ENCODE data around the gene CGNL1.

The CGNL1 gene

DNA sequence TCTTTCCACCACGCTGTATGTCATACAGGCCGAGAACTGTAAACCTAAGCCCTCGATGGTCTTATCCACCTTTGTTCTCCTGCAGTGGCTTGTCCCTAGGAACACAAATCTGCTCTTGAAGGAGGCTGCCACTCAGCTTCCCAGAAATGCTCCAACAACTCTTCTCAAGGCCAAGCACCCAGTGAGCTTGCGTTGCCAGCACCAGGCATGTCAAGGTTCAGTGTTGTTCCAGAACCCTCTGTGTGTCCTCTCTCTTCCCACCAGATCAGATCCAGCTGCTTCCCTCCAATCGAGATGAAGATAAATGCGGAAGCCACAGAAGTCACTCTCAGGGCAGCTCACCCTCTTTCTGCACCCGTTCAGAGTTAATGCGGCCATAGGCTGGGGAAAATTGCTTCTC is 204.1 kb downstream of the CGNL1 start:
- DNase-seq = no peak

DNA sequence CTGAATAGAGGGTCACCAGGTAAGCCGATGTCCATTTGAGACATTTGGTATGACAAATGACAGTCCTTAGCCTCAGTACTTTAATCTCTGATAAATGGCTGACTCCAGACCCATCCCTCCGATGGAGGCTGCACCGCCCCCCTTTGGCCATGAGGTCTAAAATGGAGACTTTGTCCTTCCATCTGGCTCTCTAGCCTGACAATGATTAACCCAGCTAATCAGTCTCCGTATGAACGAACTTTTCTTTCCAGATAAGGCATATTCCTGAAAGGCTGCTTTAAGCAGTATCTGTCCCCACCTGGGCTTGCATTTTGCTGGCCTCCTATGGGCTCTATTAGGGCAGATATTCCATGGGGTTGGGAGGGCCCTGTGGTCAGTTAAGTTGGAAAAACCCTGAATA is 204.6 kb downstream of the CGNL1 start:
- DNase-seq = no peak

DNA sequence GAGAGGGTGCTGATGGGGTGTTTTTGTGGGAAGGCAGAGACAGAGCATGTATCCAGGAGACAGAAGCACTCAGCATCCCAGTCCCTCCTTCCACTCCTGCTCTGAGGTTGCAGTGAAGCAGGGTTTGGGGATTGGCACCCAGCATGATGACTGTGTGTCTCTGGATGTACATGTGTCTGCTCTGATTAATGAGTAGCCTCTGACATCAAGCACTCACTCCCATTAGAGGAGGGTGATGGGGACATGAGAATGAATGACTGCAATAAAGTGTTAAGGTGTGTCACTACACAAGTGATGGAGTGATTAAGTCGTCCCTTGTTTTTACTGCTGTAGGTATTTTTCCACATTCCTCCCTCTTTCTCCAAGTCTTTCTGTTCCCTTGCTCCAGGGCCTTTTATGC is 205.8 kb downstream of the CGNL1 start:
- DNase-seq = no peak

DNA sequence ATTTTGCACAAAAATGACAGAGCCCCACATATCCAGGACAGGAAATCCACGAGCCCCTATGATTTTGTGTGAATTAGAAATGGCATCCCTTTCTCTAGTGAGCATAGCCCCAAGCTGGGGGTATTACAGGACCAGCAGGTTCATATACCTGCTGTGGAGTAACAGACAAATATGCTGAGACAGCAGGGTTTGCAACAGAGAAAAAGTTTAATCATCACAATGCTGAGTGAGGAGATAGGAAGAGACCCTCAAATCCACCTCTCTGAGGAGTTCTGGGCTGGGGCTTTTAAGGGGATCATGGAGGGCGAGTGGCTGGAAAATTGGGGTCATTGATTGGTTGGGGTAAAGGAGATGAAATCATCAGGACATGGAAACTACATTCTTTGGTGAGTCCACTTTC is 207.0 kb downstream of the CGNL1 start:
- no peak for DNase-seq

DNA sequence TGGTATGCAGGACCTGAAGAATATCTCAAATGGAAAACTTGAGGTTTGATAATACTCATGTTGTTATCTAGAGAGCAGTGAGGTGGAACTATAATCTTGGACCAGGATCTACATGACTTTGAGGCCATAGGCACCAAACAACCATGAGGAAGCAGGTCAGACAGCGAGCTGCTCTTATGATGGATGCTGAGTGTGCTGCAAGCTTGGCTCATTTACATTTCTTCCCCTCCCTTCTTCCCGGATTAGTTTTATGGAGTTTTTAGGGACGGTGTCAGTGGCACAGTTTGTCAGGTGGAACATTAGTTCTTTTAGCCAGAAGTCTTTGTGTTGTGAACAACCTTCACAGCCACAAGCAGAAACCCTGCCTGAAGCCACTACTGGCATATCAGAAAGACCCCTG is 207.4 kb downstream of the CGNL1 start:
- DNase-seq = no peak

DNA sequence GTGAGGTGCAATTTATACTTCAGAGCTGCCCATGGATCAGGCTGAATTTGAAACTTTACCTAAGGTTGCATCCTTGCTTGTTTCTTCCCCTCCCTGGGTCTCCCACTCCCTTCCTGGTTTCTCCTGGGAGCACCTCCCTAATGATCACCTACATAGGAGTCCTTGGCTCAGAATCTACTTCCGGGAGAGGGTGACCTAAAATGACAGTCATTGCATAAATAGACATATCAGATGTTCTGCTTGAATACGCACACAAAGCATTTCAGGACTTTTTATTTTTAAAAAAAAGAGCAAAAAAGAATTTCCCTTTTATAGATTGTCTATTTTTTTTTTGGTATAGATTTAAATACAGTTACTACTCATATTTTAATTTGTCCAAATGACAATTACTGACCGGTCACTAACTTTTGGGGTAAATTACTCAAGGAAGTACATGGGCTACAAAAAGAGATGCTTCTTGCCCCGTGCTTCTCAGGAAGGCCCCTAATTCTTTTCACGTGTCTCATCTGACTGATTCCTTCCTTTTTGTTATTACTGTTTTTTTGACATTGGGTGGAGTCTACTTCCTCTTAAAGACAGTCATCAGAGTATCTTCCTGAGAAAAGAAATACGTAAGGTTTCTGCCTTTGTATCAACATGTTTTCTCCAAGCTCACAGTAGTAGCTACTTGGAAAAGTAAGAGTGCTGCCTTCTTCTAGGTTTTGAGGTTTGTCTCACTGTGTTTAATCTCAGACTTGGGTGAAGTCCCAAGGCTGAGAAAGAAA is 210.5 kb downstream of the CGNL1 start:
- no peak for DNase-seq

DNA sequence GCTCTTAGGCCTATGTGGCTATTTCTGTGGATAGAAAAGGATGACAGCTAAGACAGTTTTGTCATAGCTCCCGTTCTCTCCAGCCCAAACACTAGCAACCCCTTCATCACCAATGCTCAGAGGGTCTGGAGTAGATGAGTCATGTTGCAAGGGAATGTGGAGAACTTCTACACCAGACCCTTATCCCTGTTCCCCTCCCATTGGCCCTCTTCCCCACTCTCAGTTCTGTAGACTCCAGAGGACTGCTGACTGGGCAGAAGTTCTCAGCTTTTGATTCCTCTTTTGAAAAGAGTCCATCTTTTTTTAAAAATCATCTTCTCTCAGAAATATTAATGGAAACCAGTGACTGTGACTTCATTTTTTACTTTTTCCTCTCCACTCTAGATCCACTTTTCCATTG is 213.0 kb downstream of the CGNL1 start:
- DNase-seq = no peak

DNA sequence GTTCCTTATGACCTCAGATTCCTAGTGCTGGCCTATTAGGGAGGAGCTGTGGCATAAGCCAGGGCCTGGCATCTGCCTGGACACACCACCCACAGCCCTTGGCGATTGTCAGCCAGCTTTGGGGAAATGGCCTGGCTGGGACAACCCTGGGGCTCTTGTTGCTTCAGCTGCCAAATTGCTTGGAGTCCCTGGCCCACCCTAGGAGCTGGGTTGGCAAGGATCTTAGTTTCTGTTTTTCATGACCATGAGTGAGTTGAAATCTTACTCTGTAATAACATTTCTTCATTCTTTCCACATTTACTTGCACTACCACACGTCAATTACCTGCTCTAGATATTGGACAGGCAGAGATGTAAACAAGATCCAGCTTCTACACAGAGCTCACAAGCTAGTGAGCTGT is 213.4 kb downstream of the CGNL1 start:
- DNase-seq = no peak

DNA sequence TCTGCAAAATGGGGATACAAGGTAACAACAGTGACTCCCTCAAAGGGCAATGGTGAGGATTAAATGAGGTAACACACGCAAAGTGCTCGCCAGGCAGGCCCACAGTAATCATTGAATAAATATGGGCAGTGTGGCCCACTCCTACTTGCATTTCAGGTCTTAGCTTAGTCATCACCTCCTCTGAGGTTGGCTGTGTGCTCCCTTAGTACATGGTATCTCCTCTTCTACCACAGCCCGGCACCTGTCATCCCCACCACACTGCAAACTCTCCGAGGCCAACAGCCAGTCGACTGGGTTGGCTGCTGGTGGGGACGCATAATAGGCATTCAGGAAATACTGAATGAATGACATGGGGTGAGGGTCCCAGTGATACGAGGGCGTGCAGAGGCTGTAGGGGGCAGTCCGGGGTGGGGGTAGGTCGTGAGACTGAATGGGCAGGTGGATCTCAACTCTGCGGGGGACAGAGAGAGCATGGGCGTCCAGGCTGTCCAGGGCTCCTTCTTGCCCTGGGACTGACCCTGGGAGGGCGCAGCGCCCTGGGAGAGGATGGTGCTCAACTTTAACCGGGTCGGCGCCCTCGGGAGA is 215.0 kb downstream of the CGNL1 start:
- DNase-seq = no peak

DNA sequence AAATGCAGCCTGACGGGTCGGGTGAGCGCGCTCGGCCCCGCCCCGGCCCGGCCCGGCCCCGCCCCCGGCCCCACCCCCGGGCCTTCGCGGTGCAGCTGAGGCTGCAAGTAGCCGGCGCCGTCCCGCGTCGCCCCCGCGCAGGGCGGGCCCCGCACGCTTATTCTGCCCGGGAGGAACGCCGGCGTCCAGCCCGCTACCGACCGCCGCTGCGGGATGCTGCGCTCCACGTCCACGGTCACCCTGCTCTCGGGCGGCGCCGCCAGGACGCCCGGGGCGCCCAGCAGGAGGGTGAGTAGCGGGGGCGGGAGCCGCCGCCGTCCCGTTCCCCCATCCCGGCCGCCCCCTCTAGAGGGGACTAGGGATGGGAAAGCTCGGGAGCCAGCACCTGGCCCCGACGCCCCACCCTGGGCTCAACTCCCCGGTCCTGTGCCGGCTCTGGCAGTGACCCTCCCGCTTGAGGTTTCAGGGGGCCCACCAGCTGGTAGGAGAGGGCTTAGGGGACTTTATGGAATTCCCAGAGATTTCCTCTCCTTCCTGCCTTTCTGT is 215.6 kb downstream of the CGNL1 start, which contains the start of gene MYZAP:
Gene MYZAP (plus strand): TSS at position 83 of the 546 bp plus-strand sequence. CDS start 131 bp downstream, at position 214.
- DNase-seq = peak; percentile 56

DNA sequence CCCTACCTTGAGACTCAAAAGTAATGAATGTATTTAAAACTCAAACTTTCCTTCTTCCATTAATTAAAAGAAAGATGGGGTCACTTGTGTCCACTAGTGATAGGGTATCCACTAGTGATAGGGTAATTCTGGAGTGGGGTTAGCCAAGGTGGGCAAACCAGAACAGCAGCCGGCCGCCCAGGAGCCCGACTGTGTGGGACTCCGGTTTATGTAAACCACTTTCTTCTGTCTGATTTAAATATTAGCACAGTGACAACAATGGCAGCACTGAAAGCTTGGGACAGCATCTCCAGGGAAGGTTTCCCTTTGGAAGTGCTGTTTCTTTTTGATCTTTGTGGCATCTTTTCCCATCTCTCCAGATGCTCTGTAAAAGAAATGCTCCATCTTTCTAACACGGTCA is 216.1 kb downstream of the CGNL1 start:
- DNase-seq = no peak

DNA sequence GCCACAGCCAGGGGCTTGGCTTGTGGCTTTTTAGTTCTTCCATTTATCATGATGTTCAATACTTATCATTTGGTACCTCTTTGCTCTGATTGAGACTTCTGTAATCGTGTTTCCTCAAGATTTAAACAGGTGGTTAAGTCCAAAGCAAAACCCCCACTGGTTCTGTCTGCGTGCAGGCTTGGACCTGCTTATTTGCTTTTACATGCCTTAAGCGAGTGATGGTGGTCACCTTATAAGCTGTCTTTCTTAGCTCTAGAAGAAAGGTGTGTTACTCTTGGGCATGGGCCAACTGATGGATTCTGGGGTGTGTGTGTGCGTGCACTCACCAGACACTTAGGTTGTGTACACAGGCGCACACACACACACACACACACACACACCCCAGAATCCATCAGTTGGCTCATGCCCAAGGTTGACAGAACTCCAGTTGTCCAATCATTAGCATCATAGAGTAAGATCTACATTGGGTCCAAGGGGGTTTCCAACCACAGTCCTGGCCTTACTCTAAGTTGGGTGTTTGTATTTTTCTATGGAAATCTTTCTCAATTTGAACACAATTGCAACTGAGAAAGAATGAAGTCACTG is 216.6 kb downstream of the CGNL1 start:
- DNase-seq = no peak

DNA sequence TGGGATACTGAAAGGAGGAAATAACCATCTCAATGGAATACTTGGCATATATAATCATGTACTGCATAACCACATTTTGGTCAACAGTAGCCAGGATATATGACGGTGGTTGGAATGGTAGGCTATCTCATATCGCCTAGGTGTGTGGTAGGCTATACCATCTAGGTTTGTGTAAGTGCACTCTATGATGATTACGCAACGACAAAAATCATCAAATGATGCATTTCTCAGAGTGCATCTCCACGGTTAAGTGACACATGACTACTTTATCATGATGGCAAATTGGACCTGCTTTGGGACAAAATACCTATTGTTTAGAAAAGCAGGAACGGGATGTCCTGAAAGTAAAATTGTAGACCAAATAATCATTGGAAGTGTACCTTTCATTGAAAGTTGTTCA is 218.2 kb downstream of the CGNL1 start:
- no peak for DNase-seq

DNA sequence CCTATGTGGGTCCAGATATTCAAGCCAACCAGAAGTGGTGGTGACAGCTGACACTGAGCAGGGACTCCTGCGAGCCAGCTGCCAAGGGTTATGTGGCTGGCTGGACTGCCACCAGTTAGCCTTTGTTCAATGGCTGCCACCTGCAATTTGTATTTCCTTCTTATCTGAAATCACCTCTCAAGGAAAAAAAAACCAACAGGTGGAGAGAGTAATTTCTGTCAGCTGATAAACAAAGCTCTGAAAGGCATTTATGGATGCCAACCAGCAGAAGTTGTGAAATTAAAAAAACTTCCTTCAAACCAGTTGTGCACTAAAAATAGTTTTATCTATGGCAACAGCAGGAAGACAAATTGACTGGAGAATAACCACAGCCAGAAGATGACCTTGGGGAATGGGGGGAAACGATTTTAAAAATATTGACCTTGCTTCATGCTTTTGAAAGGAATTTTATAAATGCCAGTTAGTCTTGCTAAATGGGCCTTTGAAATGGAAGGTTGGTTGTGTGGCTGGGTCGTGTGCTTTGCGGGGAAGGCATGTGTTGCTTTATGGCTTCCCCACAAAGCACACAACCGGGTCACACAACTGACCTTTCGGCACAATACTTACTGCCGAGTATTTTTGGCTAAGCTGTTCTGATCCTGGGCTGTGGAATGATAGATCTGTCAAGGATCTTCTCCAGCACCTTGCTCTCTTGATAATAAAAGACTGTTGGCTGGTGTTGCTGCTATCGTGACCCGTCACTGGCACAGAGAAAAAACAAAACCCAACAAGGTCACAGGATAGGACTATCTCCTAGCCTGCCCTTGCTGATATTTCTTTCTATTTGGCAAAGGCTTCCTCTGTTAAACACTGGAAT is 218.9 kb downstream of the CGNL1 start:
- no peak for DNase-seq

DNA sequence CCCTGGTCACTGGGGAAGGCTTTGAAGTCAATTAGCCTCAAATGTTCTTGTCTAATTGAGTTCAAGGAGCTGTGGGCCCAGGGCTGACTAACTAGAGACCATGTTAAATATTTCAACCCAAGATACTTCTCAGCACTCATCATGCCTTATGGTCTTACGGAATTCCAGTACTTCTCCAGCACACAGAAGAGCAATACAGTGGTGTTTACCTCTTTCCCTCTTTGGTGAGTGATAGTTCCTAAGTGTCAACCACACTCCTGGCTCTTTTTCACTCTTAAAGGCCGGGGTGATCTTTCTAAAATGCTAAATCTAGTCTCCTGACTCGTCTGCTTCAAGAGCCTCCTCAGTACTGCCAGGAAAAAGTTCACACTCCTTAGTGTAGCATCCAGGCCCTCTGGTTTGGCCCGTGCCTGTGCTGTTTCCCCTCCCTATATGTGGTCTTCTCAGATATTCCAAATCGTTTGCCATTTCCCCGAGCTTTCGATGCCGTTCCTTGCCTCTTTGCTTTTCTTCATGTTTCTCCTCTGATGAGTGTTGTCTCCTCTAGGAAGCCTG is 220.1 kb downstream of the CGNL1 start:
- no peak for DNase-seq

DNA sequence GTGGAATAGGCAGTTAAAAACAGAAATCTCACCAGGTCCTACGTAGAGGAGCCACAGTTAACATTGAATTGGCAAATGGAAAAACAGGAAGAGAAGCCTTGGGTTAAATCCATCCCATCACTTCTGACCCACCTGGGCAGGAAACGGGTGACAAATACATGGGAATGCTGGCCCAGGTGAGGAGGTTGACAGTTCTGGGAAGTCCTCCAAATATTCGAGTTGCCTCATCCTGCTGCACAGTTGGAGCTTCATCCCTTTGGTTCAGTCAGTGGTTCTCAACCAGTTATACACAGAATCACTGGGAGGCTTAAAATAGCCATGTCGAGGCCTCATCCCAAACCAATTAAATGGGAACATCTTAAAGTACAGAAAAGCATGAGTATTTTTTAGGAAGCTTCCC is 220.7 kb downstream of the CGNL1 start:
- no peak for DNase-seq

DNA sequence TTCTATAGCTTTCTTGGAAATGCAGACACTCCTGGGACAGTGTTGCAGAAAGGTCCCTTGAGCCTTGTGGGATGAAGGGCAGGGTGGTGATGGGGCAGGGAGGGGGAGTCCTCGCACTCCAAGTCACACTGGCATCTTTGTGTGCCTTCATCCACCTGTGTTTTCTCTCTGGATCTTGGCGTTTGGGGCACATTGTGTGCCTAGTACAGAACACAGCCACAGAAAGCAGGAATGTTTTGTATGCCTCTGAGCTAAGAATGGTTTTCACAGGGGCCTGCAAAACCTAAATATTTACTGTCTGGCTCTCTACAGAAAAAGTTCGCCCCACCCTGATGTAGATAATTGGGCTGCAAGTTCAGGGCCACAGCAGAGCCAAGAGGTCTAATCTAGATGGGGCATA is 221.1 kb downstream of the CGNL1 start:
- DNase-seq = no peak

DNA sequence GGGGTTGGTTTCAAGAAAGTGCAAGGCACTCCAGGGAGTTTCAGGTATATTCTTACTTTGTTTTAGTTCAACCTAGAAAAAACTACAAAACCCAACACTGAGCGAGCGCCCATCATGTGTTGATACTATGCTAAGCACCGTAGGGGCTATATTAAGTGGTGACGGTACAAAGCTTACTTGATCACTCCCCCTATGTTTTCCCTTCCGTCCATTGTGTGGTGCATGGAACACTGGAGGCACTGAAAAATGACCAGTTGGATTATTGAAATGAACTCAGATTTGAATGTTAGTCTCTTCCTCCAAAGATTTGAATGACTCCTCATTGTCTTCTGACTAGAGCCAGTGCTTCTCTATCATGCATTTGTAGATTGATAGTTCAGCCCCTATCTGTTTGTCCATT is 222.0 kb downstream of the CGNL1 start:
- DNase-seq = no peak

DNA sequence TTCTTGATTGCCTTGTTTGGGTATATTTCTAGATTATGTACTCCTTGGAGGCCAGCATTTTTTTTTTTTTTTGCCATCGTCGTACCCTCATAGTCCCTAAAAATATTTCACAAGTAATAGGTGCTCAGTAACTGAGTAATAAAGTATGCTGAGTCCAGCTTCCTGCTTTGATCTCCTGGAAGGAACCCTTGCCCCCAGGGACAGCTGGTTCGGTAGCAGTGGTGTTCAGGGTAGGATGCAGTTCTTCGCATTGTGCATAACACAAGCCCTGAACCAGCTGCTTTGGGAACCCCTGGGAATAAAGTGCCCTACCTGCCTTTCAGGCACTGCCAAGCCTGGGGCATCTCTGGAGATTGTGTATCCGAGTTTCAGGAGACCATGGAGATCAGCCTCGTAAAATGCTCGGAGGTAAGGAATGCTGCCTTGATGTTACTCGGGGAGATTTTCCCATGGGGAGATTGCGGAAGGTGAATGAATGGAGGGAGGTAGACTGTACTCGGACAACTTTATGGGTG is 223.0 kb downstream of the CGNL1 start:
- no peak for DNase-seq

DNA sequence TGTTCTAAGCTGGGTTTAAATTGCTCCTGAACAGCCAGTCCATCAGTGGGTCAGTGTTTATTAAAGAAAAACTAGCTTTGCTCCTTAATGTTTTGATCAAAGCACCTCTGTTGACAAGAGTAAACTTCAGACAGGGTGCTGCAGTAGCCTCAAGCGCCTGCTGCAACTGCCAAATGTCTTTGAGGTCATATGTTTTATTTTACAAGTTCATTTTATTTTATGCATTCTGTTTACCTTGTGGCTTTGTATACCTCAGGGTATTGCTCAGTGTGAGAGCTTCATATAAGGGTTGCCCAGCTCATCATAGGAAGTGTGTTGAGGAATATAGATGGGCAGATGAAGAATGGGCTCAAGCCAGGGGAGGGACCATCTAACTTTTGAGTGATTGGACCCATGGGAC is 223.9 kb downstream of the CGNL1 start:
- DNase-seq = no peak
